A549 (cell line): ENCODE data around the gene MVP. TPM values are rescaled to one million over a fixed set of nuclear protein-coding genes. Genes with fewer than 3 reads are reported as not detected.

ENCODE experiments used
- ATAC-seq, 2 experiments: fragments of 200-7000 bp in 1 of 2; fragments of >200 bp in 1 of 2; cut with Nextera tagmentation in 1 of 2; cut with Tn5 transposase in 1 of 2; 3 replicates each; pipeline versions ENCODE4 v1.8.0 to v1.9.1; 2018 to 2020; ENCODE audit warnings: mild to moderate bottlenecking in 1 of 2, moderate library complexity in 1 of 2
- CTCF ChIA-PET: fragments of 300-600 bp; sonication (Branson Sonifier 250); formaldehyde crosslinking; extraction: SDS; loops from one replicate; lab custom pipeline; 2021; ENCODE audit warnings: antibody characterized with exemption, inconsistent platforms; lab: Yijun Ruan, JAX
- POLR2A ChIA-PET: fragments of 350-600 bp; formaldehyde crosslinking; extraction: SDS; loops from one replicate; lab custom pipeline; 2021; ENCODE audit warnings: antibody characterized with exemption, inconsistent platforms; lab: Yijun Ruan, JAX
- DNase-seq, 2 experiments: peaks; one replicate each; pipeline versions ENCODE4 v3.0.0 to v3.0.0-alpha.2; 2011 to 2016; ENCODE audit warnings: low read depth in 1 of 2, low spot score in 1 of 2
- FAIRE-seq: peaks from 2 replicates; lab custom pipeline; 2011; peaks lifted over from hg19 to GRCh38; lab: Jason Lieb, UNC
- H3K27ac ChIP-seq, 2 experiments: fragments of >200 bp; sonication (Bioruptor Twin); formaldehyde crosslinking; 3 replicates each; pipeline ENCODE4 v1.5.1; 2016 to 2017
- H3K4me1 ChIP-seq: fragments of >200 bp; sonication (Bioruptor Twin); formaldehyde crosslinking; 3 replicates; pipeline ENCODE4 v1.6.1; 2016
- H3K4me2 ChIP-seq: fragments of >200 bp; sonication (Bioruptor Twin); formaldehyde crosslinking; 3 replicates; pipeline ENCODE4 v1.6.1; 2016
- H3K4me3 ChIP-seq: fragments of >200 bp; sonication (Bioruptor Twin); formaldehyde crosslinking; 3 replicates; pipeline ENCODE4 v1.5.1; 2016
- H3K9me3 ChIP-seq: fragments of >200 bp; sonication (Bioruptor Twin); formaldehyde crosslinking; 3 replicates; pipeline ENCODE4 v1.6.1; 2016
- BHLHE40 ChIP-seq: IDR thresholded peaks from 2 replicates; pipeline ENCODE4 v1.6.1; 2012; ENCODE audit warnings: low read depth, low read length, inconsistent platforms
- CEBPB ChIP-seq, 2 experiments: fragments of >200 bp in 1 of 2; sonication (Bioruptor Twin) in 1 of 2; formaldehyde crosslinking in 1 of 2; IDR thresholded peaks; 2 replicates each; pipeline ENCODE4 v1.6.1; 2012 to 2016
- CHD2 ChIP-seq: fragments of 150-350 bp; IDR thresholded peaks from 2 replicates; pipeline ENCODE4 v1.6.1; 2014; ENCODE audit warnings: low read length; ENCODE audit not compliant: partially characterized antibody
- CHD4 ChIP-seq: fragments of 200-600 bp; sonication (generic); IDR thresholded peaks from 2 replicates; pipeline ENCODE4 v1.6.1; 2016; ENCODE audit warnings: antibody characterized with exemption, mild to moderate bottlenecking, borderline replicate concordance
- CTCF ChIP-seq: fragments of >200 bp; sonication (Bioruptor Twin); formaldehyde crosslinking; IDR thresholded peaks from 3 replicates; pipeline ENCODE4 v1.5.1; 2016
- E2F6 ChIP-seq: IDR thresholded peaks from 2 replicates; pipeline ENCODE4 v1.6.1; 2012; ENCODE audit warnings: low read depth, borderline replicate concordance
- EHF ChIP-seq: fragments of 250-450 bp; sonication (Bioruptor Pico); IDR thresholded peaks from 2 replicates; pipeline ENCODE4 v1.5.0; 2020; ENCODE audit warnings: mild to moderate bottlenecking
- ELK1 ChIP-seq: fragments of 150-350 bp; IDR thresholded peaks from 2 replicates; pipeline ENCODE4 v1.6.1; 2014; ENCODE audit warnings: low read depth, mild to moderate bottlenecking, low read length
- ESRRA ChIP-seq: fragments of 150-350 bp; IDR thresholded peaks from 2 replicates; pipeline ENCODE4 v1.6.1; 2014; ENCODE audit warnings: mild to moderate bottlenecking, low read length, borderline replicate concordance
- FOSB ChIP-seq: fragments of 250-450 bp; sonication (Bioruptor Pico); IDR thresholded peaks from 2 replicates; pipeline ENCODE4 v1.5.0; 2020; ENCODE audit warnings: mild to moderate bottlenecking, moderate library complexity
- FOSL2 ChIP-seq, 2 experiments: fragments of 450-650 bp in 1 of 2; fragments of >200 bp in 1 of 2; sonication (Bioruptor Twin) in 1 of 2; formaldehyde crosslinking; IDR thresholded peaks; 2 replicates each; pipeline versions ENCODE4 v1.5.0 to v1.6.1; 2016 to 2020; ENCODE audit warnings: mild to moderate bottlenecking in 1 of 2, moderate library complexity in 1 of 2
- FOXS1 ChIP-seq: fragments of 250-450 bp; sonication (Bioruptor Pico); IDR thresholded peaks from 2 replicates; pipeline ENCODE4 v1.5.0; 2020; ENCODE audit warnings: mild to moderate bottlenecking, moderate library complexity
- GATA3 ChIP-seq: IDR thresholded peaks from 2 replicates; pipeline ENCODE4 v1.6.1; 2012; ENCODE audit warnings: borderline replicate concordance
- HES2 ChIP-seq: fragments of >200 bp; sonication (Bioruptor Twin); formaldehyde crosslinking; IDR thresholded peaks from 2 replicates; pipeline ENCODE4 v1.6.1; 2016
- HEYL ChIP-seq: fragments of 250-450 bp; sonication (Bioruptor Pico); IDR thresholded peaks from 2 replicates; pipeline ENCODE4 v1.8.0; 2021; ENCODE audit warnings: mild to moderate bottlenecking, moderate library complexity
- HOXB13 ChIP-seq: fragments of 250-450 bp; sonication (Bioruptor Pico); IDR thresholded peaks from 2 replicates; pipeline ENCODE4 v1.5.0; 2020; ENCODE audit warnings: low read depth, mild to moderate bottlenecking, moderate library complexity
- HOXB5 ChIP-seq: fragments of 250-450 bp; sonication (Bioruptor Pico); IDR thresholded peaks from 2 replicates; pipeline ENCODE4 v1.5.0; 2020; ENCODE audit warnings: mild to moderate bottlenecking, moderate library complexity
- JUN ChIP-seq, 2 experiments: fragments of >200 bp; sonication (Bioruptor Twin); formaldehyde crosslinking; IDR thresholded peaks; 2 replicates in 1 of 2; 3 replicates in 1 of 2; pipeline ENCODE4 v1.6.1; 2016 to 2017
- JUNB ChIP-seq: fragments of >200 bp; sonication (Bioruptor Twin); formaldehyde crosslinking; IDR thresholded peaks from 2 replicates; pipeline ENCODE4 v1.6.1; 2016
- KDM1A ChIP-seq: fragments of 200-600 bp; sonication (generic); IDR thresholded peaks from 2 replicates; pipeline ENCODE4 v1.6.1; 2016; ENCODE audit warnings: low read depth, mild to moderate bottlenecking
- KDM5A ChIP-seq: fragments of 200-600 bp; sonication (generic); IDR thresholded peaks from 2 replicates; pipeline ENCODE4 v1.6.1; 2016; ENCODE audit warnings: antibody characterized with exemption, mild to moderate bottlenecking
- MAZ ChIP-seq: fragments of 150-350 bp; IDR thresholded peaks from 2 replicates; pipeline ENCODE4 v1.6.1; 2014; ENCODE audit warnings: antibody characterized with exemption, low read depth, low read length, borderline replicate concordance
- NPAS2 ChIP-seq: fragments of 250-450 bp; sonication (Bioruptor Pico); IDR thresholded peaks from 2 replicates; pipeline ENCODE4 v1.8.0; 2022; ENCODE audit warnings: mild to moderate bottlenecking, moderate library complexity, borderline replicate concordance
- NR3C1 ChIP-seq: fragments of >200 bp; sonication (Bioruptor Twin); formaldehyde crosslinking; IDR thresholded peaks from 3 replicates; pipeline ENCODE4 v1.6.1; 2017
- PBX3 ChIP-seq: IDR thresholded peaks from 2 replicates; pipeline ENCODE4 v1.6.1; 2012
- POLR2A ChIP-seq: IDR thresholded peaks from 2 replicates; pipeline ENCODE4 v1.6.1; 2012; ENCODE audit warnings: mild to moderate bottlenecking, low read length
- POLR2AphosphoS2 ChIP-seq: conservative IDR thresholded peaks from 2 replicates; pipeline ENCODE4 v1.6.1; 2012; ENCODE audit warnings: low read length, improper control_type of control experiment, inconsistent platforms
- RAD21 ChIP-seq, 2 experiments: fragments of >200 bp in 1 of 2; sonication (Bioruptor Twin) in 1 of 2; formaldehyde crosslinking in 1 of 2; IDR thresholded peaks in 1 of 2; conservative IDR thresholded peaks in 1 of 2; 2 replicates in 1 of 2; 3 replicates in 1 of 2; pipeline ENCODE4 v1.6.1; 2012 to 2018; ENCODE audit warnings: inconsistent platforms in 1 of 2
- REST ChIP-seq: fragments of 200-600 bp; sonication (generic); IDR thresholded peaks from 2 replicates; pipeline ENCODE4 v1.6.1; 2016; ENCODE audit warnings: antibody characterized with exemption, mild to moderate bottlenecking, moderate library complexity
- RFX5 ChIP-seq: fragments of 450-650 bp; IDR thresholded peaks from 2 replicates; pipeline ENCODE4 v1.7.1; 2014; ENCODE audit warnings: antibody characterized with exemption, mild to moderate bottlenecking, moderate library complexity
- RNF2 ChIP-seq: fragments of 200-600 bp; sonication (generic); IDR thresholded peaks from 2 replicates; pipeline ENCODE4 v1.6.1; 2016; ENCODE audit warnings: low read depth, mild to moderate bottlenecking, antibody characterized with exemption, moderate library complexity, borderline replicate concordance
- WGBS: methylation state at CpG from one replicate; pipeline ENCODE4 v1.1.6; 2017; ENCODE audit errors: missing lambda C conversion rate; 5-methylcytosine and 5-hydroxymethylcytosine counted together
- polyA plus RNA-seq, 4 experiments: library from polyadenylated mRNA; depleted of rRNA in 3 of 4; stranded (reverse); fragments of >200 nt; fragmentation: RNase III in 1 of 4; extraction: RNeasy Plus Mini Kit Qiagen cat#74134 plus additional on column Dnase treatment in 1 of 4; gene quantifications; 2 replicates in 3 of 4; 3 replicates in 1 of 4; pipeline ENCODE4 v1.2.3, GENCODE V29; 2011 to 2017

The MVP gene
- polyA plus RNA-seq, 2 of the 4 experiments (the other 2 are of a cell fraction): 73.3 to 106 TPM

- Histone ChIP-seq H3K9me3 (no peaks in the 10 kb centered on the region), H3K4me2 (peak overlapping the region; percentile 86), H3K4me1 (peaks cover 38% of the 10 kb centered on the region), H3K27ac (peak overlapping the region; percentile 98 to 99), H3K4me3 (peak overlapping the region; percentile 55)
- ChIA-PET POLR2A (interaction anchor here (0.5 to 3.7 kb wide), 7 partner anchors 11 to 529 kb away, joined by 3 to 25 read pairs (median 4); partner anchors contain the start of genes KIF22 and PAGR1), CTCF (interaction anchor here (1.8 to 7.2 kb wide), 5 partner anchors 10 to 227 kb away, joined by 5 to 74 read pairs (median 16); partner anchors contain the start of genes KIF22, MVP and PAGR1)
- FAIRE-seq (no peak), DNase-seq (peak; percentile 84 to 98), ATAC-seq (peak; percentile 44 to 80)
- 2% methylated on average over 47 of the region's 103 CpGs for WGBS
- peak; percentile 76 for TF ChIP-seq GATA3
- no peak for TF ChIP-seq JUNB
- TF ChIP-seq NR3C1: no peak
- no peak for TF ChIP-seq CTCF
- peak; percentile 94 for TF ChIP-seq MAZ
- TF ChIP-seq FOSB (CRISPR knock-in tag): no peak; the same call in 1 of the 2 replicates
- TF ChIP-seq KDM5A: peak; percentile 94
- TF ChIP-seq HOXB5: 0 out of 2 replicates have a peak, but pooled peaks have one; percentile 40
- no peak for TF ChIP-seq KDM1A
- no peak for TF ChIP-seq REST
- 0 out of 2 replicates have a peak, but pooled peaks have one; percentile 3 for TF ChIP-seq ESRRA
- no peak for TF ChIP-seq NPAS2
- no peak for TF ChIP-seq CHD2
- no peak for TF ChIP-seq HOXB13 (CRISPR knock-in tag)
- TF ChIP-seq POLR2AphosphoS2: peak; percentile 93
- TF ChIP-seq RNF2: no peak
- TF ChIP-seq HEYL: no peak
- TF ChIP-seq BHLHE40: no peak
- TF ChIP-seq PBX3: peak; percentile 94
- TF ChIP-seq FOSL2 (IDR thresholded peaks at IDR 0.05): no peak
- TF ChIP-seq FOSL2 (CRISPR knock-in tag; IDR thresholded peaks at IDR 0.05): peak; percentile 26; the same call in 1 of the 2 replicates
- no peak for TF ChIP-seq HES2
- peak; percentile 79; the same call in 1 of the 2 replicates for TF ChIP-seq E2F6
- TF ChIP-seq ELK1: no peak
- TF ChIP-seq EHF (CRISPR knock-in tag): no peak
- TF ChIP-seq POLR2A: peak; percentile 57
- no peak for TF ChIP-seq CEBPB (IDR thresholded peaks at IDR 0.05)
- TF ChIP-seq RFX5: no peak
- peak; percentile 81 to 98 for TF ChIP-seq JUN (IDR thresholded peaks at IDR 0.05)
- no peak for TF ChIP-seq CHD4
- 0 out of 2 replicates have a peak, but pooled peaks have one; percentile 75 for TF ChIP-seq FOXS1
- TF ChIP-seq RAD21 (conservative IDR thresholded peaks at IDR 0.05 in 1 of 2, IDR thresholded peaks at IDR 0.05 in 1 of 2): peak in 1 of 2 experiments; percentile 3; a peak in 1 of 5 replicates
Measured at GRCh38 chr16:29805232-29806098, 14.8 kb upstream of the MVP start.
